ENCODE data around the gene ACAA1. TPM values are rescaled to one million over a fixed set of nuclear protein-coding genes. Genes with fewer than 3 reads are reported as not detected.
"Not testable (repeated sequence)": the region's sequence is repeated elsewhere in the genome, so short reads cannot be mapped to it uniquely, and the experiment has no call there.

Gene ACAA1
- total and polyA plus RNA-seq, 10 donors: 68.4 to 120 (median 82.5) TPM

DNA sequence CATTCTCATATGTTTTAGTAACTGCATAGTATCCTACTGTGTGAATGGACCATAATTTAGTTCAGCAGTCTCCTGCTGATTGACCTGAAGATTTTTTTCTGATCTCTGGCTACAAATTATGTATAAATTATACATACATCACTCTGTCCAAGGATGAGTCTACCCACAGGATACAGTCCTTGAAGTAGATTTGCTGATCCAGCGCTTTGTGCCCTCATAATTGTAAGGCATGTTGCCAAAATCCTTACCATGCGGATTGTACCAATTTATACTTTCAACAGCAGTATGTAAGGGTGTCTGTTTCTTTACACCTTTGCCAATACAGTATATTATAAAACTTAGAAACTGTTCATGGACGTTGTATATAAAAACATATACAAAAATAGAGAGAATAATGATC lies 46.5 kb downstream of the ACAA1 start:
- no peak for DNase-seq
- no peaks in the 10 kb centered on the region for H3K36me3 ChIP-seq
- intact Hi-C loops (cut with DNase I; ENCODE audit: low total_unique reads): no loop called here
- WGBS, 5 donors: 78 to 86% (median 82%) methylated on average over 3 of the region's 3 CpGs
- H3K4me3 ChIP-seq: no peak overlapping the region
- peaks cover 0 to 22% (median 0%) of the 10 kb centered on the region in 8 donors for H3K9me3 ChIP-seq
- H3K4me1 ChIP-seq: no peaks in the 10 kb centered on the region
- H3K27me3 ChIP-seq (replicated peaks in 1 of 7): no peaks in the 10 kb centered on the region
- TF ChIP-seq, protein P1, sequence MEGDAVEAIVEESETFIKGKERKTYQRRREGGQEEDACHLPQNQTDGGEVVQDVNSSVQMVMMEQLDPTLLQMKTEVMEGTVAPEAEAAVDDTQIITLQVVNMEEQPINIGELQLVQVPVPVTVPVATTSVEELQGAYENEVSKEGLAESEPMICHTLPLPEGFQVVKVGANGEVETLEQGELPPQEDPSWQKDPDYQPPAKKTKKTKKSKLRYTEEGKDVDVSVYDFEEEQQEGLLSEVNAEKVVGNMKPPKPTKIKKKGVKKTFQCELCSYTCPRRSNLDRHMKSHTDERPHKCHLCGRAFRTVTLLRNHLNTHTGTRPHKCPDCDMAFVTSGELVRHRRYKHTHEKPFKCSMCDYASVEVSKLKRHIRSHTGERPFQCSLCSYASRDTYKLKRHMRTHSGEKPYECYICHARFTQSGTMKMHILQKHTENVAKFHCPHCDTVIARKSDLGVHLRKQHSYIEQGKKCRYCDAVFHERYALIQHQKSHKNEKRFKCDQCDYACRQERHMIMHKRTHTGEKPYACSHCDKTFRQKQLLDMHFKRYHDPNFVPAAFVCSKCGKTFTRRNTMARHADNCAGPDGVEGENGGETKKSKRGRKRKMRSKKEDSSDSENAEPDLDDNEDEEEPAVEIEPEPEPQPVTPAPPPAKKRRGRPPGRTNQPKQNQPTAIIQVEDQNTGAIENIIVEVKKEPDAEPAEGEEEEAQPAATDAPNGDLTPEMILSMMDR (IDR thresholded peaks at IDR 0.05 in 8 of 11, conservative IDR thresholded peaks at IDR 0.05 in 3 of 11): no peak
- TF ChIP-seq POLR2AphosphoS5 (IDR thresholded peaks at IDR 0.05) (no peak), POLR2A (IDR thresholded peaks at IDR 0.05) (no peak)
- no peak overlapping the region for H3K27ac ChIP-seq

GRCh38 chr3:38089163-38089562 lies 47.8 kb downstream of the ACAA1 start:
- no peaks in the 10 kb centered on the region for H3K27me3 ChIP-seq (replicated peaks in 1 of 7)
- TF ChIP-seq POLR2AphosphoS5 (IDR thresholded peaks at IDR 0.05): no peak
- no peak for TF ChIP-seq POLR2A (IDR thresholded peaks at IDR 0.05)
- TF ChIP-seq, protein P1 (IDR thresholded peaks at IDR 0.05 in 8 of 11, conservative IDR thresholded peaks at IDR 0.05 in 3 of 11): no peak
- DNase-seq: no peak
- peaks cover 0 to 34% (median under 1%) of the 10 kb centered on the region in 8 donors for H3K9me3 ChIP-seq
- no peak overlapping the region for H3K27ac ChIP-seq
- intact Hi-C loops (cut with DNase I; ENCODE audit: low total_unique reads): no loop called here
- WGBS, 5 donors: 47 to 79% (median 60%) methylated on average over 2 of the region's 2 CpGs
- no peaks in the 10 kb centered on the region for H3K4me1 ChIP-seq
- no peak overlapping the region for H3K4me3 ChIP-seq
- H3K36me3 ChIP-seq: no peaks in the 10 kb centered on the region

DNA sequence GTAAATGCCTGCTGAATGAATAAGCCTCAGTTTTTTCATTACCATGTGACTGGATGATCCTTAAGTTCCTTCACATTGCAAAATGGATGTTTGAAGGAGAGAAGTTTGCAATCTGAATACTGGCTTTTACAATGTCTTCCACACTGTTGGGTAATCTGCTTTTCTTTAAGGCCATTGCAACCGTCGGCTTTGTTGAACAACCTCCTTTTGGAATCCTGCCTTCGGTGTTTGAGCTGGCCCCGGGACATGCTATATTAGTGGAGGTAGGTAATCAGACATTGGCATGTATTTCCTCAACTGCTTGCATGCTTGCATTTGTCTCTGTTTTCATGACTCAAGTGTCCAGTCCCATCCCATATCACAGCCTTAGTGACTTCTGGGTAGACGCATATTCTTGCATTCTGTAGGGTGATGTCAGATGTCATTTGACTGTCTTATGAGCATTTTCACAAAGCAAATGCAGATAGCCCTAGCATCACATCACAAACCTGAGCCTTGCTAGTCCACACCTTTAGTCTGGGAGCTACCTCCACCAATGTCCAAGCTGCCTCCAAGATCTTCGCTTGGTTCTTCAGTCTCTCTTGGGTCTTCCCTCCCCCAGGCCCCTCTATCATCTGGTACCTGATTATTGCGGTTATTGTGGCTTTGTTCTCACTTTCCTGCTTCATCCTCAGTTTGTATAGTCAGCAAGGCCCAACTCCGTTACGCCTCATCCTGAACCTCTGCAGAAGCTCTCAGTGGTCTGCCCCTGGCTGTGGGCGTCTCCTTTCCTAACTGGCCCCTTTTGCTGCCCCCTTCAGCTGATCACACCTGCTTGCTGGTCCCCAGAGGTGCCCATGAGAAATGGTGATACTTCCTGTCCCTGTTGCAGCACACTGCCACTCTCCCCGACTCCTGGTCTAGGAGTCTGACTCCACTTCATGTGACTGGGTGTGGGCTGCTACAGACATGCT lies 48.5 kb downstream of the ACAA1 start:
- Histone ChIP-seq H3K27ac (no peak overlapping the region), H3K36me3 (no peaks in the 10 kb centered on the region), H3K27me3 (replicated peaks in 1 of 7) (no peaks in the 10 kb centered on the region), H3K4me3 (no peak overlapping the region), H3K9me3 (peaks cover 0 to 42% (median 4%) of the 10 kb centered on the region in 8 donors), H3K4me1 (no peaks in the 10 kb centered on the region)
- no peak for DNase-seq
- TF ChIP-seq POLR2AphosphoS5 (IDR thresholded peaks at IDR 0.05) (no peak), POLR2A (IDR thresholded peaks at IDR 0.05) (no peak)
- TF ChIP-seq, protein P1 (IDR thresholded peaks at IDR 0.05 in 8 of 11, conservative IDR thresholded peaks at IDR 0.05 in 3 of 11): no peak
- WGBS, 5 donors: 72 to 90% (median 85%) methylated on average over 10 to 11 of the region's 11 CpGs
- intact Hi-C loops (cut with DNase I; ENCODE audit: low total_unique reads): no loop called here

GRCh38 chr3:38087278-38087677 lies 49.6 kb downstream of the ACAA1 start:
- H3K9me3 ChIP-seq: peaks cover 0 to 51% (median 4%) of the 10 kb centered on the region in 8 donors
- H3K27me3 ChIP-seq (replicated peaks in 1 of 7); H3K4me3 ChIP-seq; H3K4me1 ChIP-seq; intact Hi-C loops (cut with DNase I; ENCODE audit: low total_unique reads); H3K36me3 ChIP-seq; DNase-seq; H3K27ac ChIP-seq: not testable (repeated sequence)
